HG02943 (cell line): ENCODE results near the gene TOX2.

Experiments used
- ATAC-seq: cut with Tn5 transposase; IDR thresholded peaks from one replicate; pipeline ENCODE4 v1.9.1; 2021; ENCODE audit warnings: mild to moderate bottlenecking, low read depth, moderate library complexity; ENCODE audit not compliant: unreplicated experiment

The TOX2 gene

GRCh38 chr20:44113618-44114376 lies 199.1 kb downstream of the TOX2 start:
- no peak for ATAC-seq

- no peak for ATAC-seq
These were observed 200.5 kb downstream of the TOX2 start for GRCh38 chr20:44115181-44115580.

- no peak for ATAC-seq
These were observed 201.4 kb downstream of the TOX2 start for GRCh38 chr20:44115762-44116644.

GRCh38 chr20:44117296-44118184 lies 202.9 kb downstream of the TOX2 start:
- no peak for ATAC-seq

- ATAC-seq = no peak
These were observed 203.8 kb downstream of the TOX2 start for GRCh38 chr20:44118185-44119033.
